Putamen (tissue), 1 donor: ENCODE measurements around the gene FANCI.
A peak's percentile ranks its signal among the peaks of the same experiment; 100 is the strongest.
"Not testable (repeated sequence)": the region's sequence is repeated elsewhere in the genome, so short reads cannot be mapped to it uniquely, and the experiment has no call there.

Experiments
- DNase-seq: peaks from one replicate; pipeline ENCODE4 v3.0.0-alpha.2; 2016; ENCODE audit warnings: low spot score

FANCI gene

DNA sequence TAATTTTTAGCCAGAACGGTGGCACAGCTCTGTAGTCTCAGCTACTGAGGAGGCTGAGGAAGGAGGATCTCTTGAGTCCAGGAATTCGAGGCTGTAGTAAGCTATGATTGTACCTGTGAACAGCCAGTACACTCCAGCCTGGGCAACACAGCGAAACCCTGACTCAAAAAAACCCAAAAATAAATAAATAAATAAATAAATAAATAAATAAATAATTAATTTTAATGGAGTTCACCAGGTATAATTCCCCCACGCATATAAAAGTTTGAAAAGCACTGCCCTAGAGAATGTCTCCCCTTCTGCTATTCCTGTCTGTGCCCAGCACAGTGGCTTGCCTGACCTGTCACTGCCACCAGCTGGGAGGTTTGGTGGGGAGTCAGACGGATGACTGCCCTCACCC, 18.2 kb upstream of the FANCI start:
- DNase-seq: no peak

DNA sequence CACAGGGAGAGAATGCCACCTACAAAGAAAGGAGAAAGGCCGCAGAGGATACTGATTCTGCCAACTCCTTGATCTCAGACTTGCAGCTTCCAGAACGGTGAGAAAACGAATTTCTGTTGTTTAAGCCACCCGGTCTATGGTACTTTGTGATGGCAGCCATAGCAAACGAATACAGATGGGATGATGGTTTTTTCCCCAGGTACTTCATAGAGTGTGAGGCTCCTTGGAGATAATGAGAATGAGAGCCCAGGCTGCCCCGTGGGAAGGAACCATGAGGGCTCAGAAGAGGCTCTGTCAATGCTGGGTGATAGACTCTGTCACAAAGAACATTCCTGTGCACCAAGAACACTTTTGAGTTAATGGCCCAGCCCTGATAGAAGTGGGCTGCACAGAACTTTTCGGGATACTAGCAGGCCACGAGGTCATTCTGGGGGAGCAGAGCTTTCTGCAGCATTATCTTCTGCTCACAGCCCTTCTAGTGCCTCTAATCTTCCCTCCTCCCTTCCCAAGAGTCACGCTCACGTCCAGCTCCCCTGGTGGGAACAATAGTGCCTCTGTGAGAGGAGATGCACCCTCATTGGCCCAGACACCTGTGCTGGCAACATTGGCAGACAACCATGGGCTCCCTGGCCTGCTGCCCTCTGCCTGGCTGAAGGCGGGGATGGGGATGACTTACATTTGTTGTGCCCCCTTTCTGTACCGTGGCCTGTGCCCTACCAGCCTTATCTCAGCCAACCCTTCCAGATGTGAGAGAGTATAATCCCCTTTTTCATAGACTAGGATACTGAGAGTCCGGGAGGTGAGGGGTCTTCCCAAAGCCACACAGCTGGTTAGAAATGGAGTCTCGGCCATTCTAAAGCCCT, 17.2 kb upstream of the FANCI start:
- DNase-seq: no peak

DNA sequence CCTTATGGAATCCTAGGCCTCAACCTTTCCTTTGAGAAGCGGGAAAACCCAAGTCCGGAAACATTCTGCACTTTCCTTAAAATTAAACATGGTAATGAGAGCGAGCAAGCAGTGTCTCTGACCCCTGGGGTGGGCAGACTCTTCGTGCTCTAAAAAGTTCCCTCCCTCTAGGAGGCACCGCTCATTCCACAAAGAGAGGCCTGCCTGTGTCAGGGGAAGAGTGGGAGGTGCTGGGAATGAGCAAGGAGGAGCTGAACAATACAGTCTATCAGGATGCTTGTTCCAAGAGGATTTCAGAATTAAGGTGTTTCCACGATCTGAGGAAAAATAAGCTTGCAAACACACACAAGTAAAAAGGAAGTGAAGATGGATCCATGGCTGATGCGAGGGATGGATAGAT, 16.4 kb upstream of the FANCI start:
- DNase-seq: no peak

DNA sequence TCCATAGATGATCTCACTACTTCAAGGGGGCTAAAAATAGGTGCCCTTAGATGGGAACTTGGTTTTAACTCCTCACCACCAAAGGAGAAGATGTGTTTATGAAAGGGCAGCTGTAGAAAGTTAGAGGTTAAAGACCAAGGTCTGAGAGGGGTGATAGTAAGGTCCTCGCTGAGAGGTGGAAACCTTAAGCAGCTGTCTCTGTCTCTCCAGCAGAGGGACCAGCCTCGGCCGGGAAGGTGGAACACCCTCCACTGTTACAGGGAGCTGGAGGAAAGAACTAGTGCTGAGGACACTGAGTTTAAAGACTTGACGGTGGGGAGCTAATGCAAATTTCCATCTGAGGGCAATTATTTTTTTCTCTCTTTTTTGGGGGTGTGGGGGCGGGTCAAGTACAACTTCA, 13.5 kb upstream of the FANCI start:
- no peak for DNase-seq

DNA sequence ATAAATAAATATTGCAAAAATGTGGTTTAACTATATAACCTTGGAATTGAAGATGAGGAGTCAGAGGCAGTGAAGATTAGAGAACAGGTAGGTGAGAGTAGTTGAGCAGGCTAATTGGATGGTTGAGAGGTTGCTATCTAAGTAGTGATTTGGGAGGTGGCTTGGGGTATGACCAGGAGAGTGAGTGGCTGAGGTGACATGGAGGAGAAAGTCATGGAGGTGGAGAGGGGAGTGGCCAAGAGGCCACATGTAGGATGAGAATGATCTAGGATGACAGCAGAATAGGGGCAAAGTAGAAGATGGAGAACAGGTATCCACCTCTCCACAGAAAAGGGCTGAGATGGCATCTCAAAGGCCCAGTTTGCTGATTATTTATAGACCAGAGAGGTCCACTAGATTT, 11.9 kb upstream of the FANCI start:
- no peak for DNase-seq

DNA sequence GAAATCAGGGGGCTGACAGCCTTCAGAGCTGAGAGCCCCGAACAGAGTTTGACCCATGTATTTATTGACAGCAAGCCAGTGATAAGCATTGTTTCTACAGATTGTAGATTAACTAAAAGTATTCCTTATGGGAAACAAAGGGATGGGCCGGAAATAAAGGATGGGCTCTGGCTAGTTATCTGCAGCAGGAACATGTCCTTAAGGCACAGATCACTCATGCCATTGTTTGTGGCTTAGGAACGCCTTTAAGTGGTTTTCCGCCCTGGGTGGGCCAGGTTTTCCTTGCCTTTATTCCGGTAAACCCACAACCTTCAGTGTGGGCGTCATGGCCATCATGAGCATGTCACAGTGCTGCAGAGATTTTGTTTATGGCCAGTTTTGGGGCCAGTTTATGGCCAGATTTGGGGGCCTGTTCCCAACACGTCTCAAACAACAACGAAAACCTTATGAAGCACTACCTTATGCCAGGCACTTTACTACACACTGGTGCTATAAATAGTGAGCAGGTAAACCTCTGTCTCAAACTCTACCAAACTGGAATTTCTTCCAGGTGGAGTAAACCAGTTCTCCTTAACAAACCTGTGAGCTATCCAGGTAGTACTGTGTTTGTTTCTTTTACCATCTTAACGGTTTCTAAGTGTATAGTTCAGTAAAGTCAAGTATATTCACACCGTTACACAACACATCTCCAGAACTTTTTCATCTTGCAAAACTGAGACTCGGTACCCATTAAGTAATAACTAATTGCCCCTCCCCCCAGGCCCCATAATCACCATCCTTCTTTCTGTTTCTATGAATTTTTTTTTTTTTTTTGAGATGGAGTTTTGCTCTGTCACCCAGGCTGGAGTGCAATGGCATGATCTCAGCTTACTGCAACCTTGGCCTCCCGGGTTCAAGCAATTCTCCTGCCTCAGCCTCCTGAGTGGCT, 3.6 kb upstream of the FANCI start:
- not testable (repeated sequence) for DNase-seq

DNA sequence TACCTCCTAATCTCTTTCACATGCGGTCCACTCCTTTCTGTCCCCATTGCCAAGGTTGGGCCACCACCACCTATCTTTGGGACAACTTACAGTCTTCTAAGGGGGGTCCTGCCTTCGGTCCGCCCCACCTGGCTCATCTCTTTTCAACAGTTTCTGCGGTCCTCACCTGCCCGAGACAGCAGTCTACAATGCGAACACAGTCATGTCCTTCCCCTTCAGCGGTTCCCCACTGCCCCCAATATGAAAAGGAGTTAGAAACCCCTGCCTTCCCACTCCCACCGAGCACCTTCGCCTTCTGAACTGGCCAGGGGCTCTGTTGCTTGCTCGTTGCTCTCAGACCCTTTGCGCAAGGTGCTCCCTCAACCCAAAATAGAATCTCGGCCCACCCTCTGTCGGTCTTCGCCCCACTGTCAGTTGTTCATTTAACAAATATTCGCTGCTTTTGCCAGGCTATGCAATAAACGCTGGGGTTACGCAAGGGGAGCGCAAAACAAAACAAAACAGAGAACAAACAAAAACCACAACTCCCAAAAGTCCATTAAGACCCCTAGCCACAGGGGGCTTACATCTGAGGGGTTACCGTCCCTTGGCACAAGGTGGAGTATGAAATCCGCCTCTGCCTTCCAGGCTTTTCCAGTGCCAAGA, 611 bp upstream of the FANCI start:
- no peak for DNase-seq

DNA sequence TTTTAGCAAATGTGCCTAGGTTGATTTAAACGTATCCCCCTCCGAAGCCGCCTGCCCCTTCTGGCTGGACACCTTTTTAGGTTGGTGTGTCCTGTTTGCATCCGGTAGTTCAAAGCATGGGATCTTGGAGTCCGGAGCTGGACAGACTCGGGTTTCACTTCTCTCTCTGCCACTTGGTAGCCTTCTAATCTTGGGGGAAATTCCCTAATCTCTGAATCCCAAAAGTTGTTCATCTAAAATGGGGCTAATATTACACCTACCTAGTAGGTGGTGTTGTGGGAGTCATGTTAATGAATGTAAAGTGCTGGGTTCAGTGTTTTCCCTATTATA, 760 bp downstream of the FANCI start:
- DNase-seq: no peak

DNA sequence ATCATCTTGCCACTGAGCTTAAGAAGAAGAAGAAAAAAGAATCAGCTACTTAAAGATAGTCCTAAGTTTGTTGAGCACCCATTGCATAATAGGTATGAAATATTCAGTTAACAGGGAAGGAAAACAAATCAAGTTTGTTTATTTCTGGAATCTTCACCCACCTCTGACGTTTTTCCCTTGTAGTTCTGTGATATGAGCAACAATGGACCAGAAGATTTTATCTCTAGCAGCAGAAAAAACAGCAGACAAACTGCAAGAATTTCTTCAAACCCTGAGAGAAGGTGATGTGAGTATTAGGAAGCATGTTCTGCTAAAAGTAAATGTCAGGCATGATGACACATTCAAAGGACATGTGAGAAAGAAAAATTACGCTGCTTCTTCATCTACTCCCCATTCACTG, 3.7 kb downstream of the FANCI start:
- DNase-seq: no peak

DNA sequence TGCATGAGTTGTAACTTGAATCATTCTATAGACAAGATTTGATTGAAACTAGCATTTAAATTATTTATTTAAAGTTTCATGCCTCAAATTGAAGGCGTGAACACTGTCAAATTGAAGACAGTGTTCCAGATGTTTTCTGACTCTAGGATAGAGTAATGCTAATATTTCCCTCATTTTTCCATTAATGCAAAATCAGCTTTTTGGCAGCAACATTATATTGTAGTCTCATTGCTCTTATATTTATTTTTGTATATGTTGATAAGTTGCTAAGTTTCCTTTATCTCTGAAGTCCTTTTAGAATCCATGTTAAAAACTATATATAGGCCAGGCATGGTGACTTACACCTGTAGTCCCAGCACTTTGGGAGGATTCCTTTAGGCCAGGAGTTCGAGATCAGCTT, 4.8 kb downstream of the FANCI start:
- DNase-seq: no peak

DNA sequence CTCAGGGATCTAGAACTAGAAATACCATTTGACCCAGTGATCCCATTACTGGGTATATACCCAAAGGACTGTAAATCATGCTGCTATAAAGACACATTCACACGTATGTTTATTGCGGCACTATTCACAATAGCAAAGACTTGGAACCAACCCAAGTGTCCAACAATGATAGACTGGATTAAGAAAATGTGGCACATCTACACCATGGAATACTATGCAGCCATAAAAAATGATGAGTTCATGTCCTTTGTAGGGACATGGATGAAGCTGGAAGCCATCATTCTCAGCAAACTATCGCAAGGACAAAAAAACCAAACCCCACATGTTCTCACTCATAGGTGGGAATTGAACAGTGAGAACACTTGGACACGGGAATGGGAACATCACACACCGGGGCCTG, 6.4 kb downstream of the FANCI start:
- DNase-seq: not testable (repeated sequence)

DNA sequence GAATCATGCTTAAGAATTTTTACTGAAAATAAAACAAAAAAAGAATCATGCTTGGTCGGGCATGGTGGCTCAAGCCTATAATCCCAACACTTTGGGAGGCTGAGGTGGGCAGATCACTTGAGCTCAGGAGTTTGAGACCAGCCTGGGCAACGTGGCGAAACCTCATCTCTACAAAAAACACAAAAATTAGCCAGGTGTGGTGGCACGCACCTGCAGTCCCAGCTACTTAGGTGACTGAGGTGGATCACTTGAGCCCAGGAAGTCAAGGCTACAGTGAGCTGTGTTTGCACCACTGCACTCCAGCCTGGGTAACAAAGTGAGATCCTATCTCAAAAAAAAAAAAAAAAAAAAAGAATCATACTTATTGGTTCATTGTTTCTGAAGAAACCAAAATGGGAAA, 33.5 kb downstream of the FANCI start:
- DNase-seq: not testable (repeated sequence)

DNA sequence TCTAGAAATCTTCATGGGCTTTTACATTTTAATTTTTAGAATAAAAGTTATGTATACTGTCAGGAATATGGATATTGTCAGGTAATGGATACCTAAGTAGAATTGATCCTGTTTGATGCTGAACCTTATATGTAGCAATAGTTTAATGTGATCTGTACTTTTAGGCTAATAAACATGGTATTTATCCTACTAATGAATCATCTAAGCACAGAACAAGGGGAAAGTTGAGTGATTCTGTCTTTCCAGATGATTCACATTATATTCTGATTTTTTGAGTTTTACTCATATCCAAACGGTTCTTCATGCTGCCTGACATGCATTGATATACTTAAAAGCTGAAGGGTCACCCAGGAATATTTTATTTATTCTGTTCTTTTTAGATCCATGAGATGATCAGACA, 34.5 kb downstream of the FANCI start:
- DNase-seq: no peak

DNA sequence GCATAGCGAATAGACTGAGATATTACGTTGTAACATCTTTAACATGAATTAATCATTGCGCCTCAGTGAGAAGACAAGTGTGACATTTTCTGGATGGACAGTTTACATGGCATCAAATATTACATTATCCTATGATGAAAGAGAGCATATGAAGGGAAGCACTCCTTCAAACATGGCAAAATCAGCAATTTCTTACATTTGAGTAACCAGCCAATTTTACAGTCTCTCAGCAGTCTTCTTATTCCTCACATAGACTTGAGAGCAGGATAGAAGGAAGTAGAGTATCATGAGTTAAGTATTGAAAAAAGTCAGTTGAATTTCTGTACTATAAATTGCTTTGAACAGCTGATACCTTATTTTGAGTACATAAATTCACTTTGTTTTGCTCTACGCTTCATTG, 38.9 kb downstream of the FANCI start:
- DNase-seq: no peak

DNA sequence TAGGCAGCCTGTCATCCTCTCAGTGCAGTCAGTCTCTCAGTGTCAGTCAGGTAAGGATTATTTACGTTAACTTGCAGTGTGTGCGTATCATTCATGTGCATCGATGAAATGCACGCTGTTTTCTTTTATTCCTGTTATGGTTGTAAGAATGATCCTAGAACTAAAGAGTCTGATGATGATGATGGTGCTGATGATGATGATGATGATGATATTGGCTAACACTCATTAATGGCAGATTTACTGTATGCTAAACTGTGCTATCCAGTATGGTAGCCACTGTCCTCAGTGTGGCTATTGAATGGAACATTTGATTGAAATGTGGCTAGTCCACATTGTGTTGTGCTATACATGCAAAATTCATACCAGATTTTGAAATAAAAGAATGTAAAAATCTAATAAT, 39.4 kb downstream of the FANCI start:
- no peak for DNase-seq

DNA sequence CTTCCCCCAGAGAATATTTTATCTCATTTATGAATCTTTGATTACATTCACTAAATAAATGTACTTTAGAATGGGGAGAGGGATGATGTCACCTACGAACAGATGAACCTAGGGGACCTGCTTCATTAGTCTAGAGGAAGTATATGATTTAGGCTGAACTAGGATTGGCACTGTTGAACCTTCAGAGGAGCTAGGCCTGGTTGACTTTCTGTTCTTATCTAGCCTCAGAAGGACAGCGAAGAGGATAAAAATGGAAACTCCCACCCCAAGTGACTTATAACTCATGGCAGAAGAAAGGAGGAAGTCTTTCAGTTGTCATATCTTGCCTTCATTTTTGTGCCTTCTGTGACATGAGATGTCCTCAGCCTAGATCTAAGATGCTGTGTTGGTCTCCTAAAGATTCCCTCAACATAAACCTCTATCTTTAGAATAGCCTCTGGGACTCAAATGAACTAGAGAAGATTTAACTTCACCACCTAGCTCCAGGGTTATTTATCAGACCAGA, 48.2 kb downstream of the FANCI start:
- DNase-seq: no peak

DNA sequence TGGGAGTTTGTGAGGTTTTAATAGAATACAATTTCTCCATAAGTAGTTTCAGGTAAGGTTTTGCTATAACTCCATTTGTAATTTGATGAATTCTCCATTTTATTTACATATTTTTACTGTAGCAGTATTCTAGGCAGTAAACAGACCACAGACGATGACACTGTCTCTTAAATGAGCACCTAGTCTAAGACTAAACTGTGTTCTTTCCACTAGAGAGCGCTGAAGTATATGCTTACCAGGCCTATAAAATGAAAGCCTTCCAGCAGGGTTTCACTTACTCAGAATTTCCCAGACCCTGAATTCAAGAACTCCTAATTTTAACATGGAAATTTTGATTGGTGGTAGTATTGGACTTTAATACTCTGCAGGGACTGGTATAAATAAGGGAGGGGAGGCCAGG, 49.2 kb downstream of the FANCI start:
- no peak for DNase-seq

DNA sequence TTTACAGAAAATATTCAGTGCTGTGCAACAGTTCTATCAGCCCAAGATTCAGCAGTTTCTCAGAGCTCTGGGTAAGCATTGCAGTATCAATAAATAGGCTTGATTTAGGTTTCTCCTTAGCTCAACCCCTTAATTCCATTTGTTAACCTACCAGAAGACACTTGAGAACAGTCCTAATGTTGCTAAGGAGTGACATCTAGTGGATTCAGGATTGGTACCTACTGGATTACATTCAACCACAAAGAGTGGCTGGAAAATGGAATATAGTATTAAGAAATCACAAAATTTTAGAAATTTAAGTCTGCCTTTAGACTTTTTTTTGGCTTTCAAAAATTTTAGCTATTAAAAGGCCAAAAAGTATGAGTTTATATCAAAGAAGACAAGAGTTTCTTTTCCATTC, 56.1 kb downstream of the FANCI start:
- DNase-seq: peak; percentile 39

DNA sequence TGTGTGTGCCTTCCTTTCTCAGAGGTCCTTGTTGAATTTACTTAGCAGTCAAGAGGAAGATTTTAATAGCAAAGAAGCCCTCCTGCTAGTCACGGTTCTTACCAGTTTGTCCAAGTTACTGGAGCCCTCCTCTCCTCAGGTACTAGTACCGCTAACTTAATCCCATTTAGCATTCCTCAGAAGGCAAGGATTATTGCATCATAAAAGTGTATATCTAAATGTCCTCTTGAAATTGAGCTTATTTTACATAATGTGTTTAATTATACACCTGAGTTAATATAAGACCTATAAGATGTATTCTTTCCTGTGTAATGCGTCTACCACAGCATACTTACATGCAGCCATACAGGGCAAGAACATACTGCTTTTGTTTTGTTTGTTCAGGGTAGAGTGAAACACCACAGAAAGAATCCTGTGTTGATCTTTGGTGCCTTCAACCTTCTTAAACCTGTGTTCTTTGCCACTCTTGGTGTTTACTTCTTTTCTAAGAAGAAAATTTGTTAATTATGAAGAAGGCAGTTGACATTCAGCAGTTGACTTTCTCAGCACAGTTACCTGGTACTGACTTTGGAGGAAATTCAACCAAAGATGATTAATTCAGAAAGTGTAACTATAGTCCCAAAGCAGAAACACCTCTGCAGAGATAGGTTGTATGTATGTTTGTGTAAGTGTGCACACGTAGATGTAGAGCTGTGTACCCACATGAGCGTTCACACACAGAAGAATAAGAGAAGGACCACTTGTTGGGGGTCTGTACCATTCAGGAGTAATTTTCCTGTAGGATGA, 57.7 kb downstream of the FANCI start:
- no peak for DNase-seq

DNA sequence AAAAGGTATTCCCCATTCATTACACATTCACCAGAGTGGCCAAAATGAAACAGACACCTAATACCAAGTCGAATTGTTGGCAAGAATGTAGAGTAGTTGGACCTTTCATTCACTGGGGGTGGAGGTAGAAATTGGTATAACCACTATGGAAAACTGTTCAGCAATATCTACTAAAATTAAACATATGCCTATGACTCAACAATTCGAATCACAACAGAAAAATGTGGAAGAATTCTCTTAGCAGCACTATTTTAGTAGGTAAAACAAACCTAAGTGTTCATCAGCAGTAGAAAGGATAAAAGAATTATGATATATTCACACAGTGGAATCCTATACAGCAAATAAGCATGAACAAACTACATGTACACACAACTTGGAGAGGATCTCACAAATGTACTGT, 60.2 kb downstream of the FANCI start:
- DNase-seq: no peak

DNA sequence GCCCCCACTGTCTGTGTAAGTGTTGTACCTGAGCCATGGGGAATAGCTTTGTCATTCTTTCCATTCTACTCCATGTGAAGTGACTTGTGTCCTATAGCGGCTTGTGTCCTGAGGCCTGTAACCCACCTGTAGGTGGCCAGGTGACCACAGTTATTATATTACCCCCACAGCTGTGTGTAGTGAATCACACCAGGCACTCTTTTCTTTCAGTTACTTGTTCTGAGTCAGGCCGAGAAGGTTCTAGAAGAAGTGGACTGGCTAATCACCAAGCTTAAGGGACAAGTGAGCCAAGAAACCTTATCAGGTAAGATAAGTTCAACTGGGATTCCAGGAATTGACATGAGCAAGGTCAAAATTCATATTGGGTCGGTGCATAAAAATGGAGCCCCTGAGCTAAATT, 61.6 kb downstream of the FANCI start:
- DNase-seq: no peak

DNA sequence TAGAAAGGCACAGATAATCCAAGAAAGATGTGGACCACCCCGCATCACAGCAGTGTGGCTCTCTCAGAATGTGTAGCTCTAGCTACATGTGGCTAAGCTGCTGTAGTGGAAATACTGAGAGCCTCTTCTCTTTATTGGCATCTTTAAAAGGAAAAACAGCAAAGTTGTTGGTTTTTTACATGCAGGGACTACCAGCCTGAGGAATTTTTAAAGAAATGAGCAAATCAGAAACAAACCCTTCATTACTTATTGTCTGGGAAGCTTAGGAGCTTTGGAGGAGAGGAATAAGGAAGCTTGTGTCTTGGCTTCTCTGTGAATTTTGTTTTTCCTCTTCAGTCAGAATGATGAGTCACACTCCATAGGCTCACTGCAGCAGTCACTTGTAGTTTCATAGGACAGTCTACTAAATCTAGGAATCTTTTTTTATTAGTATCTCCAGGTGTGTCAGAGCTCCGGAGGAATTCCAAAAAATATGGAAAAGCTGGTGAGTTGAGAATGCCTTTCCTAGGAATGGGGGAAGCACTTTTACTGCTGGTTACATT, 63.3 kb downstream of the FANCI start:
- peak; percentile 28 for DNase-seq
